K562 (cell line): ENCODE measurements around the gene TMEM101. TPM values are rescaled to one million over a fixed set of nuclear protein-coding genes. Genes with fewer than 3 reads are reported as not detected.
A peak's percentile ranks its signal among the peaks of the same experiment; 100 is the strongest.

Experiments used
- ATAC-seq: fragments of 200-7000 bp; cut with Tn5 transposase; 3 replicates; pipeline ENCODE4 v1.9.1; 2020; ENCODE audit warnings: moderate library complexity
- BruUV-seq: library from RNA; stranded (reverse); fragments of 400-500 nt; replicated peaks from 2 replicates; lab custom pipeline; 2021; lab: Mats Ljungman, UMichigan
- CTCF ChIA-PET: fragments of 300-600 bp; formaldehyde crosslinking; extraction: SDS; loops from one replicate; lab custom pipeline; 2021; ENCODE audit warnings: low intra/inter-chr PET ratio; lab: Yijun Ruan, JAX
- POLR2A ChIA-PET: fragments of 300-600, 350-650 bp; sonication (Branson Sonifier 250); formaldehyde crosslinking; extraction: SDS; loops from one replicate; lab custom pipeline; 2021; ENCODE audit warnings: antibody characterized with exemption, inconsistent platforms; lab: Yijun Ruan, JAX
- DNase-seq, 4 experiments: peaks; one replicate each; pipeline versions ENCODE4 v3.0.0 to v3.0.0-alpha.2; 2011 to 2018; ENCODE audit warnings: low spot score in 3 of 4, mixed read lengths in 3 of 4; ENCODE audit errors: extremely low read depth in 1 of 4
- FAIRE-seq: peaks from 2 replicates; lab custom pipeline; 2011; peaks lifted over from hg19 to GRCh38; lab: Jason Lieb, UNC
- H2AFZ ChIP-seq: 2 replicates; pipeline ENCODE4 v1.6.0; 2011; ENCODE audit warnings: low read depth, low read length, control low read depth, inconsistent platforms
- H3K27ac ChIP-seq: fragments of 200-600 bp; 3 replicates; pipeline ENCODE4 v1.8.0; 2011; ENCODE audit warnings: low read depth, mild to moderate bottlenecking, control low read depth, inconsistent platforms, low read length, moderate library complexity, mixed read lengths; ENCODE audit errors: extremely low read depth
- H3K27me3 ChIP-seq, 2 experiments: fragments of 300-600 bp in 1 of 2; 2 replicates in 1 of 2; 3 replicates in 1 of 2; pipeline versions ENCODE4 v1.6.0 to v1.8.0; 2011; ENCODE audit warnings: inconsistent platforms in 2 of 2, low read length in 2 of 2, mild to moderate bottlenecking in 1 of 2, mixed read lengths in 1 of 2, moderate library complexity in 1 of 2; ENCODE audit not compliant: control insufficient read depth in 2 of 2, insufficient read depth in 2 of 2
- H3K36me3 ChIP-seq: fragments of 300-600 bp; 3 replicates; pipeline ENCODE4 v1.8.0; 2011; ENCODE audit warnings: mild to moderate bottlenecking, low read length, inconsistent platforms; ENCODE audit not compliant: control insufficient read depth, insufficient read depth
- H3K4me1 ChIP-seq, 2 experiments: fragments of 200-600 bp in 1 of 2; replicated peaks in 1 of 2; 2 replicates in 1 of 2; 3 replicates in 1 of 2; pipeline versions ENCODE4 v1.5.1 to v1.8.0; 2011; ENCODE audit warnings: inconsistent platforms in 2 of 2, low read length in 2 of 2, mild to moderate bottlenecking in 1 of 2, mixed read lengths in 1 of 2, moderate library complexity in 1 of 2; ENCODE audit not compliant: control insufficient read depth in 2 of 2, insufficient read depth in 2 of 2
- H3K4me2 ChIP-seq: 2 replicates; pipeline ENCODE4 v1.6.1; 2011; ENCODE audit warnings: low read length, control low read depth, inconsistent platforms, mixed read lengths; ENCODE audit not compliant: insufficient read depth
- H3K4me3 ChIP-seq: fragments of 200-600 bp; sonication (generic), shearing (Covaris generic); 2 replicates; pipeline ENCODE4 v1.5.1; 2016; ENCODE audit warnings: control low read depth, inconsistent platforms
- H3K79me2 ChIP-seq: fragments of 200-600 bp; 3 replicates; pipeline ENCODE4 v1.8.0; 2011; ENCODE audit warnings: low read length, inconsistent platforms; ENCODE audit not compliant: control insufficient read depth, insufficient read depth
- H3K9ac ChIP-seq, 2 experiments: 2 replicates each; pipeline versions ENCODE4 v1.6.0 to v1.6.1; 2011; ENCODE audit warnings: low read depth in 2 of 2, low read length in 2 of 2, control low read depth in 1 of 2, inconsistent platforms in 1 of 2, mild to moderate bottlenecking in 1 of 2, mixed read lengths in 1 of 2; ENCODE audit not compliant: insufficient read depth in 1 of 2
- H3K9me1 ChIP-seq: one replicate; pipeline ENCODE4 v1.6.0; 2011; ENCODE audit warnings: inconsistent platforms, mild to moderate bottlenecking, low read length, moderate library complexity; ENCODE audit not compliant: control insufficient read depth, insufficient read depth
- H3K9me3 ChIP-seq: replicated peaks from 2 replicates; pipeline ENCODE4 v1.5.1; 2011; ENCODE audit warnings: low read depth, low read length, inconsistent platforms; ENCODE audit not compliant: control insufficient read depth, insufficient read depth
- H4K20me1 ChIP-seq: replicated peaks from 2 replicates; pipeline ENCODE4 v1.6.1; 2011; ENCODE audit warnings: low read length, inconsistent platforms, mixed read lengths; ENCODE audit not compliant: control insufficient read depth, insufficient read depth
- CEBPG ChIP-seq, 3 experiments: fragments of 200-800 bp in 1 of 3; sonication (Bioruptor generic) in 1 of 3; sonication (generic) in 1 of 3; formaldehyde crosslinking in 1 of 3; IDR thresholded peaks in 2 of 3; conservative IDR thresholded peaks in 1 of 3; 2 replicates each; pipeline versions ENCODE4 v1.6.1 to v1.8.0; 2016 to 2022; ENCODE audit warnings: missing compliant biosample characterization in 2 of 3, missing genetic modification characterization in 2 of 3, mild to moderate bottlenecking in 1 of 3, missing genetic modification reagents in 1 of 3
- CHCHD3 ChIP-seq: fragments of 250-450 bp; sonication (Bioruptor Pico); IDR thresholded peaks from 2 replicates; pipeline ENCODE4 v2.1.2; 2022; ENCODE audit warnings: mild to moderate bottlenecking
- CREB1 ChIP-seq, 2 experiments: sonication (generic) in 1 of 2; formaldehyde crosslinking in 1 of 2; IDR thresholded peaks; 2 replicates each; pipeline versions ENCODE4 v1.6.1 to v1.8.0; 2012 to 2022; ENCODE audit warnings: inconsistent platforms in 1 of 2, mild to moderate bottlenecking in 1 of 2, missing genetic modification reagents in 1 of 2, moderate library complexity in 1 of 2
- KHSRP ChIP-seq: fragments of 450-650 bp; IDR thresholded peaks from 2 replicates; pipeline ENCODE4 v1.6.1; 2017
- SPI1 ChIP-seq: IDR thresholded peaks from 2 replicates; pipeline ENCODE4 v1.6.1; 2011; ENCODE audit warnings: low read depth, low read length, control low read depth, borderline replicate concordance
- ZBTB7A ChIP-seq: IDR thresholded peaks from 2 replicates; pipeline ENCODE4 v1.6.1; 2011; ENCODE audit warnings: low read depth, mild to moderate bottlenecking, low read length, moderate library complexity, borderline replicate concordance; ENCODE audit not compliant: control insufficient read depth
- WGBS: fragments of 100-300 bp; shearing (Covaris generic); methylation state at CpG from one replicate; pipeline ENCODE4 v1.1.6; 2016; ENCODE audit warnings: low coverage, mixed read lengths; ENCODE audit not compliant: insufficient coverage; ENCODE audit errors: missing lambda C conversion rate; 5-methylcytosine and 5-hydroxymethylcytosine counted together
- in situ Hi-C: fragments of 300-500 bp; cut with MboI; formaldehyde crosslinking; loops from 4 replicates; pipeline ENCODE4 v1.15.0; 2018; ENCODE audit warnings: inconsistent platforms, mixed read lengths
- intact Hi-C: fragments of 100-400 bp; cut with micrococcal nuclease; formaldehyde crosslinking; loops from 2 replicates; pipeline ENCODE4 v1.14.2; 2022
- polyA plus RNA-seq, 8 experiments: library from polyadenylated mRNA; depleted of rRNA in 4 of 8; stranded (reverse) in 5 of 8; unstranded in 3 of 8; fragments of >200 nt; fragmentation: Nextera tagmentation in 2 of 8; fragmentation: Illumina TruSeq in 1 of 8; extraction: Ambion mirVana in 2 of 8; extraction: Trizol in 1 of 8; gene quantifications; 2 replicates each; pipeline versions ENCODE4 v1.2.1 to v1.2.3, GENCODE V29; 2011 to 2014; ENCODE audit warnings: inconsistent platforms in 1 of 8, missing spikeins in 1 of 8
- total RNA-seq, 7 experiments: library from RNA; depleted of rRNA in 6 of 7; stranded (reverse); fragments of >200 nt in 6 of 7; fragmentation: Illumina TruSeq in 2 of 7; extraction: Trizol in 2 of 7; gene quantifications; 2 replicates each; pipeline versions ENCODE4 v1.2.1 to v1.2.3, GENCODE V29; 2011 to 2021; ENCODE audit warnings: low replicate concordance in 1 of 7

TMEM101 gene
- total and polyA plus RNA-seq, 9 of the 15 experiments (the other 6 are each of a cell fraction or from before 2014, with no cell fraction given) = 21.2 to 110 (median 37.8) TPM

GRCh38 chr17:44014133-44014436 lies 678 bp downstream of the TMEM101 start:
- DNase-seq (no peak), ATAC-seq (no peak; the same call in 2 of the 3 replicates), FAIRE-seq (no peak)
- H3K79me2 ChIP-seq = peaks cover 12% of the 10 kb centered on the region; the same call in 2 of the 3 replicates
- BruUV-seq = no TSS peak
- H3K36me3 ChIP-seq = peaks cover 16% of the 10 kb centered on the region; the same call in 1 of the 3 replicates
- H3K4me2 ChIP-seq = peak overlapping the region; percentile 89
- H2AFZ ChIP-seq = peak overlapping the region; percentile 97
- ChIA-PET CTCF (no interaction called here), POLR2A (interaction anchor here (0.7 to 1.1 kb wide), 3 partner anchors 15 to 27 kb away, joined by 3 to 4 read pairs (median 4); no protein-coding TSS in a partner anchor)
- peak overlapping the region; percentile 73; the same call in 2 of the 3 replicates for H3K27ac ChIP-seq
- no peaks in the 10 kb centered on the region for H3K9me3 ChIP-seq
- 8% methylated on average over 11 of the region's 12 CpGs for WGBS
- intact Hi-C loops (loop anchor here (10.0 kb wide), 1 partner anchor 151 kb away; no protein-coding TSS in a partner anchor), in situ Hi-C loops (no loop called here)
- H3K27me3 ChIP-seq = no peaks in the 10 kb centered on the region
- no peaks in the 10 kb centered on the region for H3K9me1 ChIP-seq
- H3K4me3 ChIP-seq = peak overlapping the region; percentile 72
- peaks cover 14 to 20% of the 10 kb centered on the region in 2 experiments; a peak in 4 of 5 replicates for H3K4me1 ChIP-seq
- TF ChIP-seq ZBTB7A = 0 out of 2 replicates have a peak, but pooled peaks have one; percentile 5
- no peak for TF ChIP-seq CHCHD3 (CRISPR knock-in tag)
- TF ChIP-seq KHSRP = no peak
- no peak for TF ChIP-seq CEBPG (CRISPR knock-in tag; IDR thresholded peaks at IDR 0.05)
- TF ChIP-seq CEBPG (tag; conservative IDR thresholded peaks at IDR 0.05 in 1 of 2, IDR thresholded peaks at IDR 0.05 in 1 of 2) = no peak
- TF ChIP-seq SPI1 = no peak
- no peak for TF ChIP-seq CREB1 (IDR thresholded peaks at IDR 0.05)
- TF ChIP-seq CREB1 (CRISPR knock-in tag; IDR thresholded peaks at IDR 0.05) = no peak
- H3K9ac ChIP-seq = peak overlapping the region; percentile 92 to 99
- H4K20me1 ChIP-seq = no peaks in the 10 kb centered on the region
